C4-2B (cell line): ENCODE data around the gene FXR2.

ENCODE experiments used
- ZFX ChIP-seq: fragments of 450-650 bp; IDR thresholded peaks from 2 replicates; pipeline ENCODE4 v1.6.1; 2017
- TF ChIP-seq, protein P1 (sequence below): fragments of 450-650 bp; conservative IDR thresholded peaks from 2 replicates; pipeline ENCODE4 v1.5.1; 2017; ENCODE audit warnings: mild to moderate bottlenecking

DNA sequence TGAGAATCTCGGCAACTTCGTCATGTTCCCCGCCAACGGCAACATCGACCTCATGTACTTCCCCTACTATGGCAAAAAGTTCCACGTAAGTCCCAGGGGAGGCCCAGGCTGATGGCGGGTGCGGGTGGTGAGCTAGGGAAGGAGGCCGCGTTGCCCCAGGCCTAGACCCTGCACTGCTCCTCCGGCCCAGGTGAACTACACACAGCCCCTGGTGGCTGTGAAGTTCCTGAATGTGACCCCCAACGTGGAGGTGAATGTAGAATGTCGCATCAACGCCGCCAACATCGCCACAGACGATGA is 40.8 kb upstream of the FXR2 start:
- TF ChIP-seq, protein P1, sequence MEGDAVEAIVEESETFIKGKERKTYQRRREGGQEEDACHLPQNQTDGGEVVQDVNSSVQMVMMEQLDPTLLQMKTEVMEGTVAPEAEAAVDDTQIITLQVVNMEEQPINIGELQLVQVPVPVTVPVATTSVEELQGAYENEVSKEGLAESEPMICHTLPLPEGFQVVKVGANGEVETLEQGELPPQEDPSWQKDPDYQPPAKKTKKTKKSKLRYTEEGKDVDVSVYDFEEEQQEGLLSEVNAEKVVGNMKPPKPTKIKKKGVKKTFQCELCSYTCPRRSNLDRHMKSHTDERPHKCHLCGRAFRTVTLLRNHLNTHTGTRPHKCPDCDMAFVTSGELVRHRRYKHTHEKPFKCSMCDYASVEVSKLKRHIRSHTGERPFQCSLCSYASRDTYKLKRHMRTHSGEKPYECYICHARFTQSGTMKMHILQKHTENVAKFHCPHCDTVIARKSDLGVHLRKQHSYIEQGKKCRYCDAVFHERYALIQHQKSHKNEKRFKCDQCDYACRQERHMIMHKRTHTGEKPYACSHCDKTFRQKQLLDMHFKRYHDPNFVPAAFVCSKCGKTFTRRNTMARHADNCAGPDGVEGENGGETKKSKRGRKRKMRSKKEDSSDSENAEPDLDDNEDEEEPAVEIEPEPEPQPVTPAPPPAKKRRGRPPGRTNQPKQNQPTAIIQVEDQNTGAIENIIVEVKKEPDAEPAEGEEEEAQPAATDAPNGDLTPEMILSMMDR: no peak
- TF ChIP-seq ZFX: no peak
